Measurements from ENCODE around the gene HIVEP3. TPM values are rescaled to one million over a fixed set of nuclear protein-coding genes. Genes with fewer than 3 reads are reported as not detected.
A peak's percentile ranks its signal among the peaks of the same experiment; 100 is the strongest.

The HIVEP3 gene
- total and polyA plus RNA-seq, 8 donors: 1.8 to 65.3 (median 3.8) TPM

- intact Hi-C loops (cut with DNase I; ENCODE audit: low total_unique reads): no loop called here
- Histone ChIP-seq H3K27me3 (no peaks in the 10 kb centered on the region), H3K4me1 (peaks cover 0 to 4% (median 2%) of the 10 kb centered on the region in 4 donors), H3K27ac (no peak overlapping the region), H3K4me3 (no peak overlapping the region), H3K36me3 (no peaks in the 10 kb centered on the region), H3K9me3 (no peaks in the 10 kb centered on the region)
- DNase-seq: no peak
- 59 to 71% (median 63%) methylated on average over 7 of the region's 7 CpGs for WGBS, 5 donors
- no peak for TF ChIP-seq EP300 (IDR thresholded peaks at IDR 0.05)
- TF ChIP-seq POLR2AphosphoS5 (IDR thresholded peaks at IDR 0.05): no peak
- TF ChIP-seq, protein P1, sequence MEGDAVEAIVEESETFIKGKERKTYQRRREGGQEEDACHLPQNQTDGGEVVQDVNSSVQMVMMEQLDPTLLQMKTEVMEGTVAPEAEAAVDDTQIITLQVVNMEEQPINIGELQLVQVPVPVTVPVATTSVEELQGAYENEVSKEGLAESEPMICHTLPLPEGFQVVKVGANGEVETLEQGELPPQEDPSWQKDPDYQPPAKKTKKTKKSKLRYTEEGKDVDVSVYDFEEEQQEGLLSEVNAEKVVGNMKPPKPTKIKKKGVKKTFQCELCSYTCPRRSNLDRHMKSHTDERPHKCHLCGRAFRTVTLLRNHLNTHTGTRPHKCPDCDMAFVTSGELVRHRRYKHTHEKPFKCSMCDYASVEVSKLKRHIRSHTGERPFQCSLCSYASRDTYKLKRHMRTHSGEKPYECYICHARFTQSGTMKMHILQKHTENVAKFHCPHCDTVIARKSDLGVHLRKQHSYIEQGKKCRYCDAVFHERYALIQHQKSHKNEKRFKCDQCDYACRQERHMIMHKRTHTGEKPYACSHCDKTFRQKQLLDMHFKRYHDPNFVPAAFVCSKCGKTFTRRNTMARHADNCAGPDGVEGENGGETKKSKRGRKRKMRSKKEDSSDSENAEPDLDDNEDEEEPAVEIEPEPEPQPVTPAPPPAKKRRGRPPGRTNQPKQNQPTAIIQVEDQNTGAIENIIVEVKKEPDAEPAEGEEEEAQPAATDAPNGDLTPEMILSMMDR (IDR thresholded peaks at IDR 0.05): no peak
Measured at GRCh38 chr1:41689558-41689981, 229.2 kb downstream of the HIVEP3 start.

DNA sequence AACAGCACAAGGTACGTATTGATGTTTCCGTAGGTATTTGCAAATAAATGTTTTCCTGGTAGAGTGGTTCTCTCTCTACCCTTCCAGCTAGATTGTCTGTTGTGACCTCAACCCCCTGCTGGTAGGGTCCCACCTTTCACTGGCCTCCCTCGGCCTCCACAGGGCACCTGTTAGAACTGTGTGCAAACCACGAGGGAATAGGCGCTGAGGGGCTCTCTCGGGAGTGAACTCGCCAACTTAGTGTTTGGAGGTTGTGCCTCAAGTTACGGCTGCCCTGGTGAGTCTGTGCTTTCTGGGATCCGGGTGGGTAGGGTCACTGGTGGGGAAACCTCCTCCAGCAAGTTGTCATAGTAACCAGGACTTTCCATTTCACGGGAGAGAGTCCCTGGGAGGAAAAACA is 229.6 kb downstream of the HIVEP3 start:
- H3K9me3 ChIP-seq: no peaks in the 10 kb centered on the region
- TF ChIP-seq POLR2A (IDR thresholded peaks at IDR 0.05) (no peak), POLR2AphosphoS5 (IDR thresholded peaks at IDR 0.05) (no peak)
- H3K27me3 ChIP-seq: no peaks in the 10 kb centered on the region
- WGBS, 5 donors: 79 to 87% (median 82%) methylated on average over 10 of the region's 10 CpGs
- no peak for DNase-seq
- peaks cover 0 to 9% (median 2%) of the 10 kb centered on the region in 4 donors for H3K4me1 ChIP-seq
- H3K4me3 ChIP-seq: no peak overlapping the region
- intact Hi-C loops (cut with DNase I; ENCODE audit: low total_unique reads): no loop called here
- H3K27ac ChIP-seq: no peak overlapping the region
- H3K36me3 ChIP-seq: no peaks in the 10 kb centered on the region

DNA sequence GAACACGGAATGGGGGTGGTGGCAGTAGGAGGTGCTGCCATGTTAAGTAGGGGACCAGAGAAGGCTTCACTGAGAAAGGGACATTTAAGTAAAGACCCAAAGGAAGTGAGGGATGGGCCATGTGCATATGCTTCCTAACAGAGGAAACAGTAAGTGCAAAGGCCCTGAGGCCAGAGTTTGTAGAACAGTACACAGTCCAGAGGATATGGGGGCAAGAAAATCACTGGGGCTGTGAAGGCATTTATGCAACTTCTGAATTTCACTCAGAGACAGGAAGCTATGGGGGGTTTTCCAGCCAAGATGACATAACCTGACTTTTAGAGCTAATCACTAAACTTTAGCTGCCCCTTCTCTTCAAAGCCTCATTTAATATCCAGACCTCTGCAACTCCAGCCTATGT is 231.7 kb downstream of the HIVEP3 start:
- no peak for DNase-seq
- Histone ChIP-seq H3K27me3 (no peaks in the 10 kb centered on the region), H3K4me1 (peaks cover 0 to 25% (median 2%) of the 10 kb centered on the region in 4 donors), H3K36me3 (no peaks in the 10 kb centered on the region), H3K27ac (no peak overlapping the region), H3K9me3 (no peaks in the 10 kb centered on the region), H3K4me3 (no peak overlapping the region)
- TF ChIP-seq, protein P1 (IDR thresholded peaks at IDR 0.05): no peak
- no peak for TF ChIP-seq EP300 (IDR thresholded peaks at IDR 0.05)
- no peak for TF ChIP-seq POLR2AphosphoS5 (IDR thresholded peaks at IDR 0.05)
- TF ChIP-seq POLR2A (IDR thresholded peaks at IDR 0.05): no peak
- intact Hi-C loops (cut with DNase I; ENCODE audit: low total_unique reads): no loop called here
- WGBS, 5 donors: 84 to 100% (median 95%) methylated on average over 1 of the region's 1 CpG

DNA sequence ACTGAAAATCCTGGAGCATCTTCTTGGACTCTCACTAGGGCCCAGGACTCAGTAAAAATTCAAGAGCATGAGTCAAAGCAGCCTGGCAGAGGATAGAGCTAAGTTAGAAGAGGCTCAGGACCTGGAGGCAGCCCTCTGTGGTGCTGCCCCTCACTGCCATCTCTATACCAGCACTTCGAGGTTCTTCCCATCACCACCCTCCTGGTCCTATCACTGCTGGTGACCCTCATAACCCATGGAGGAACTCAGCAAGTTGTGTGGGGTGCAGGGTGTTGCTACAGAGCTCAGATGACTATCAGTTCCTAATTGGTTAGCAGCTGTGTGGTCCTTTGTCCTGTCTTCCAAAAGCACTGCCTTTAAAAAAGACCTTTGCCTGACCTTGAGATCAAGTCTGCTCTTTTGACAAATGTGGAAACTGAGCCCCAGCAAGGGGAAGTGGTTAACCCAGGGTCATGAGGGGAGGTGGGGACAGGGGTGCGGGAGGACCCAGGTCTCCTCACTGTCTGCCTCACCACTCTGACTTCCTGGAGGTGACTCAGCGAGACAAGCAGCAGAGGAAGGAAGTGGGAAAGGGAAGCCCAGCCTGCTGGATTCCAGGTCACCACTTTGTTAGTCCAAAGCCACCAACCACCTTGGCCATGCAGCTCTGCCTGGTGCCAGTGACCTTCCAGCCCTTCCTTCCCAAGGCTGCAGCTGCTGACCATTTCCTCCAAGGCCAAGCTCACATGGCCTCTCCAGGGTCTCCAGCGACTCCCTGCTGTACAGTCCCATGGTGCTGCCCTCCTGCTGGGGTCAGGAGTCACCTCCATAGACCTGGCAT is 234.8 kb downstream of the HIVEP3 start:
- Histone ChIP-seq H3K9me3 (no peaks in the 10 kb centered on the region), H3K4me3 (no peak overlapping the region), H3K36me3 (no peaks in the 10 kb centered on the region), H3K27ac (peak overlapping the region in 2 of 5 donors; percentile 30 to 31), H3K4me1 (peaks cover 0 to 31% (median 2%) of the 10 kb centered on the region in 4 donors), H3K27me3 (no peaks in the 10 kb centered on the region)
- intact Hi-C loops (cut with DNase I; ENCODE audit: low total_unique reads): no loop called here
- TF ChIP-seq, protein P1 (IDR thresholded peaks at IDR 0.05): no peak
- TF ChIP-seq POLR2AphosphoS5 (IDR thresholded peaks at IDR 0.05): peak in 1 of 3 donors; percentile 22
- WGBS, 5 donors: 51 to 80% (median 62%) methylated on average over 4 of the region's 4 CpGs
- DNase-seq: peak in 1 of 2 donors; percentile 57
